ENCODE results near the gene PLXNC1.

Gene PLXNC1

GRCh38 chr12:94178882-94179281 lies 30.5 kb downstream of the PLXNC1 start:
- DNase-seq = no peak
- H3K27ac Mint-ChIP-seq = no peak overlapping the region
- no peak overlapping the region for H3K4me3 Mint-ChIP-seq
- H3K4me1 Mint-ChIP-seq = peaks cover 30% of the 10 kb centered on the region
- ATAC-seq = no peak
- peaks cover 8 to 13% of the 10 kb centered on the region in 2 donors for H3K9me3 Mint-ChIP-seq
- H3K27me3 Mint-ChIP-seq = no peaks in the 10 kb centered on the region

- H3K4me1 Mint-ChIP-seq = peaks cover 22% of the 10 kb centered on the region
- H3K27me3 Mint-ChIP-seq = no peaks in the 10 kb centered on the region
- H3K27ac Mint-ChIP-seq = no peak overlapping the region
- ATAC-seq = no peak
- H3K4me3 Mint-ChIP-seq = no peak overlapping the region
- H3K9me3 Mint-ChIP-seq = peaks cover 8 to 13% of the 10 kb centered on the region in 2 donors
- no peak for DNase-seq
Measured at GRCh38 chr12:94179723-94180122, 31.3 kb downstream of the PLXNC1 start.

- ATAC-seq = no peak
- no peaks in the 10 kb centered on the region for H3K27me3 Mint-ChIP-seq
- H3K9me3 Mint-ChIP-seq = peaks cover 8 to 13% of the 10 kb centered on the region in 2 donors
Measured at GRCh38 chr12:94180558-94181296, 32.4 kb downstream of the PLXNC1 start.

GRCh38 chr12:94182986-94183707 lies 34.8 kb downstream of the PLXNC1 start:
- peaks cover 5% of the 10 kb centered on the region for H3K4me1 Mint-ChIP-seq
- ATAC-seq (no peak), DNase-seq (no peak)
- no peaks in the 10 kb centered on the region for H3K27me3 Mint-ChIP-seq
- no peak overlapping the region for H3K27ac Mint-ChIP-seq
- no peak overlapping the region for H3K4me3 Mint-ChIP-seq
- H3K9me3 Mint-ChIP-seq = peaks cover 3 to 4% of the 10 kb centered on the region in 2 donors

More at GRCh38 chr12:94180558-94181296, 32.4 kb downstream of the PLXNC1 start:
- H3K27ac Mint-ChIP-seq = no peak overlapping the region
- peaks cover 12% of the 10 kb centered on the region for H3K4me1 Mint-ChIP-seq
- no peak for DNase-seq
- no peak overlapping the region for H3K4me3 Mint-ChIP-seq

GRCh38 chr12:94183708-94184379 lies 35.5 kb downstream of the PLXNC1 start:
- Mint-ChIP-seq H3K4me1 (peaks cover 5% of the 10 kb centered on the region), H3K4me3 (no peak overlapping the region), H3K27me3 (no peaks in the 10 kb centered on the region), H3K27ac (no peak overlapping the region), H3K9me3 (no peaks in the 10 kb centered on the region)
- ATAC-seq = no peak
- no peak for DNase-seq

GRCh38 chr12:94184995-94185719 lies 36.8 kb downstream of the PLXNC1 start:
- H3K9me3 Mint-ChIP-seq = no peaks in the 10 kb centered on the region
- DNase-seq (no peak), ATAC-seq (no peak)
- H3K4me1 Mint-ChIP-seq = peaks cover 5% of the 10 kb centered on the region
- no peak overlapping the region for H3K4me3 Mint-ChIP-seq
- no peaks in the 10 kb centered on the region for H3K27me3 Mint-ChIP-seq
- H3K27ac Mint-ChIP-seq = peak overlapping the region in 1 of 2 donors; percentile 19

GRCh38 chr12:94185801-94186200 lies 37.4 kb downstream of the PLXNC1 start:
- Mint-ChIP-seq H3K9me3 (peaks cover 0 to 4% of the 10 kb centered on the region in 2 donors), H3K4me3 (no peak overlapping the region), H3K27ac (no peak overlapping the region), H3K4me1 (peaks cover 6% of the 10 kb centered on the region), H3K27me3 (no peaks in the 10 kb centered on the region)
- ATAC-seq (no peak), DNase-seq (no peak)

- peaks cover 7% of the 10 kb centered on the region for H3K4me1 Mint-ChIP-seq
- H3K9me3 Mint-ChIP-seq = peaks cover 0 to 6% of the 10 kb centered on the region in 2 donors
- H3K27me3 Mint-ChIP-seq = no peaks in the 10 kb centered on the region
- no peak overlapping the region for H3K27ac Mint-ChIP-seq
- H3K4me3 Mint-ChIP-seq = no peak overlapping the region
- no peak for DNase-seq
- no peak for ATAC-seq
Measured at GRCh38 chr12:94186278-94187241, 38.2 kb downstream of the PLXNC1 start.

GRCh38 chr12:94187361-94187760 lies 39.0 kb downstream of the PLXNC1 start:
- no peaks in the 10 kb centered on the region for H3K27me3 Mint-ChIP-seq
- H3K27ac Mint-ChIP-seq = no peak overlapping the region
- no peak for DNase-seq
- H3K4me1 Mint-ChIP-seq = peaks cover 7% of the 10 kb centered on the region
- ATAC-seq = no peak
- H3K9me3 Mint-ChIP-seq = peaks cover 0 to 7% of the 10 kb centered on the region in 2 donors
- no peak overlapping the region for H3K4me3 Mint-ChIP-seq

GRCh38 chr12:94190623-94191022 lies 42.2 kb downstream of the PLXNC1 start:
- Mint-ChIP-seq H3K9me3 (peaks cover 0 to 23% of the 10 kb centered on the region in 2 donors), H3K27me3 (no peaks in the 10 kb centered on the region)

GRCh38 chr12:94191023-94191422 lies 42.6 kb downstream of the PLXNC1 start:
- no peaks in the 10 kb centered on the region for H3K27me3 Mint-ChIP-seq
- peaks cover 0 to 23% of the 10 kb centered on the region in 2 donors for H3K9me3 Mint-ChIP-seq
- DNase-seq (no peak), ATAC-seq (peak; percentile 57)
- no peak overlapping the region for H3K4me3 Mint-ChIP-seq
- H3K27ac Mint-ChIP-seq = peak overlapping the region in 1 of 2 donors; percentile 18
- peaks cover 21% of the 10 kb centered on the region for H3K4me1 Mint-ChIP-seq

More at GRCh38 chr12:94190623-94191022, 42.2 kb downstream of the PLXNC1 start:
- no peak for ATAC-seq
- peak overlapping the region in 1 of 2 donors; percentile 18 for H3K27ac Mint-ChIP-seq
- no peak overlapping the region for H3K4me3 Mint-ChIP-seq
- peaks cover 21% of the 10 kb centered on the region for H3K4me1 Mint-ChIP-seq
- DNase-seq = no peak

- no peak overlapping the region for H3K4me3 Mint-ChIP-seq
- ATAC-seq (no peak), DNase-seq (no peak)
- no peaks in the 10 kb centered on the region for H3K27me3 Mint-ChIP-seq
- H3K4me1 Mint-ChIP-seq = peaks cover 21% of the 10 kb centered on the region
- H3K9me3 Mint-ChIP-seq = peaks cover 0 to 23% of the 10 kb centered on the region in 2 donors
- H3K27ac Mint-ChIP-seq = no peak overlapping the region
Measured at GRCh38 chr12:94191811-94192210, 43.4 kb downstream of the PLXNC1 start.

- Mint-ChIP-seq H3K27me3 (no peaks in the 10 kb centered on the region), H3K4me1 (peaks cover 21% of the 10 kb centered on the region), H3K4me3 (no peak overlapping the region), H3K9me3 (peaks cover 0 to 23% of the 10 kb centered on the region in 2 donors), H3K27ac (no peak overlapping the region)
- ATAC-seq (no peak), DNase-seq (no peak)
Measured at GRCh38 chr12:94192506-94192905, 44.1 kb downstream of the PLXNC1 start.

GRCh38 chr12:94193168-94193567 lies 44.8 kb downstream of the PLXNC1 start:
- Mint-ChIP-seq H3K9me3 (peaks cover 0 to 23% of the 10 kb centered on the region in 2 donors), H3K4me1 (peaks cover 21% of the 10 kb centered on the region), H3K27me3 (no peaks in the 10 kb centered on the region), H3K4me3 (no peak overlapping the region), H3K27ac (peak overlapping the region in 1 of 2 donors; percentile 44)
- DNase-seq = no peak
- no peak for ATAC-seq

Measured in stimulated activated naive CD8-positive, alpha-beta T cell treated with anti-CD3 and anti-CD28 coated beads, Interleukin-15, amount 100 ng/mL, for 72 hours (primary cell).